K562 (cell line): Measurements from ENCODE around the gene DYNLL1. TPM values are rescaled to one million over a fixed set of nuclear protein-coding genes. Genes with fewer than 3 reads are reported as not detected.

Source experiments
- ADNP ChIP-seq: fragments of 200-800 bp; sonication (Bioruptor generic); IDR thresholded peaks from 2 replicates; pipeline ENCODE4 v1.6.1; 2016; ENCODE audit warnings: missing genetic modification characterization, missing compliant biosample characterization
- BRD9 ChIP-seq: fragments of 450-650 bp; IDR thresholded peaks from 2 replicates; pipeline ENCODE4 v1.6.1; 2018; ENCODE audit warnings: low read depth; ENCODE audit not compliant: partially characterized antibody
- CHAMP1 ChIP-seq: fragments of 450-650 bp; IDR thresholded peaks from 2 replicates; pipeline ENCODE4 v1.6.1; 2016; ENCODE audit warnings: mild to moderate bottlenecking
- ETV5 ChIP-seq: sonication (generic); formaldehyde crosslinking; IDR thresholded peaks from 2 replicates; pipeline ENCODE4 v1.4.0; 2020; ENCODE audit warnings: low read depth, mild to moderate bottlenecking, missing genetic modification reagents
- FOXM1 ChIP-seq, 2 experiments: fragments of 450-650 bp in 1 of 2; sonication (generic) in 1 of 2; formaldehyde crosslinking in 1 of 2; IDR thresholded peaks; 2 replicates each; pipeline versions ENCODE4 v1.6.1 to v1.9.0; 2017 to 2022; ENCODE audit warnings: low read depth in 2 of 2, mild to moderate bottlenecking in 2 of 2, missing genetic modification reagents in 1 of 2, moderate library complexity in 1 of 2
- IRF1 ChIP-seq: sonication (generic); formaldehyde crosslinking; IDR thresholded peaks from 2 replicates; pipeline ENCODE4 v1.8.0; 2022; ENCODE audit warnings: missing genetic modification reagents, mild to moderate bottlenecking, borderline replicate concordance
- KAT2B ChIP-seq: IDR thresholded peaks from one replicate; pipeline ENCODE4 v1.6.1; 2012; ENCODE audit warnings: low read depth, mild to moderate bottlenecking, control low read depth, inconsistent platforms, low read length, moderate library complexity
- LARP7 ChIP-seq: fragments of 450-650 bp; IDR thresholded peaks from 2 replicates; pipeline ENCODE4 v1.6.1; 2016
- PRMT5 ChIP-seq: sonication (generic); formaldehyde crosslinking; IDR thresholded peaks from 2 replicates; pipeline ENCODE4 v1.5.0; 2020; ENCODE audit warnings: missing genetic modification reagents
- SIN3A ChIP-seq, 2 experiments: fragments of 150-350 bp in 1 of 2; IDR thresholded peaks; 2 replicates each; pipeline ENCODE4 v1.6.1; 2011 to 2016; ENCODE audit warnings: borderline replicate concordance in 2 of 2, low read depth in 2 of 2, low read length in 2 of 2, mild to moderate bottlenecking in 2 of 2, moderate library complexity in 2 of 2; ENCODE audit not compliant: control insufficient read depth in 1 of 2
- TFE3 ChIP-seq: fragments of 450-650 bp; formaldehyde crosslinking; IDR thresholded peaks from 2 replicates; pipeline ENCODE4 v1.4.0; 2020; ENCODE audit warnings: mild to moderate bottlenecking, mixed read lengths
- TGIF2 ChIP-seq: sonication (generic); formaldehyde crosslinking; IDR thresholded peaks from 2 replicates; pipeline ENCODE4 v1.8.1; 2022; ENCODE audit warnings: mild to moderate bottlenecking, missing genetic modification reagents, moderate library complexity
- ZFX ChIP-seq: sonication (generic); formaldehyde crosslinking; IDR thresholded peaks from 2 replicates; pipeline ENCODE4 v1.8.0; 2022; ENCODE audit warnings: mild to moderate bottlenecking, missing genetic modification reagents, moderate library complexity
- ZNF134 ChIP-seq: fragments of 250-450 bp; sonication (Bioruptor Pico); conservative IDR thresholded peaks from 2 replicates; pipeline ENCODE4 v1.4.0; 2020
- ZNF184 ChIP-seq: sonication (generic); formaldehyde crosslinking; IDR thresholded peaks from 2 replicates; pipeline ENCODE4 v1.5.0; 2020; ENCODE audit warnings: missing genetic modification reagents
- ZNF277 ChIP-seq: fragments of 250-450 bp; sonication (Bioruptor Pico); IDR thresholded peaks from 2 replicates; pipeline ENCODE4 v1.8.0; 2022; ENCODE audit warnings: inconsistent platforms, mild to moderate bottlenecking, moderate library complexity, borderline replicate concordance
- ZNF316 ChIP-seq: fragments of 450-650 bp; IDR thresholded peaks from 2 replicates; pipeline ENCODE4 v1.6.1; 2016
- ZNF398 ChIP-seq: fragments of 250-450 bp; sonication (Bioruptor Pico); IDR thresholded peaks from 2 replicates; pipeline ENCODE4 v1.8.0; 2021; ENCODE audit warnings: moderate library complexity, mild to moderate bottlenecking, inconsistent platforms
- ZNF79 ChIP-seq: fragments of 250-450 bp; sonication (Bioruptor Pico); IDR thresholded peaks from 2 replicates; pipeline ENCODE4 v1.4.0; 2020; ENCODE audit warnings: low read depth, mild to moderate bottlenecking, moderate library complexity
- polyA plus RNA-seq, 8 experiments: library from polyadenylated mRNA; depleted of rRNA in 4 of 8; stranded (reverse) in 5 of 8; unstranded in 3 of 8; fragments of >200 nt; fragmentation: Nextera tagmentation in 2 of 8; fragmentation: Illumina TruSeq in 1 of 8; extraction: Ambion mirVana in 2 of 8; extraction: Trizol in 1 of 8; gene quantifications; 2 replicates each; pipeline versions ENCODE4 v1.2.1 to v1.2.3, GENCODE V29; 2011 to 2014; ENCODE audit warnings: inconsistent platforms in 1 of 8, missing spikeins in 1 of 8
- total RNA-seq, 7 experiments: library from RNA; depleted of rRNA in 6 of 7; stranded (reverse); fragments of >200 nt in 6 of 7; fragmentation: Illumina TruSeq in 2 of 7; extraction: Trizol in 2 of 7; gene quantifications; 2 replicates each; pipeline versions ENCODE4 v1.2.1 to v1.2.3, GENCODE V29; 2011 to 2021; ENCODE audit warnings: low replicate concordance in 1 of 7

DYNLL1 gene
- total and polyA plus RNA-seq, 9 of the 15 experiments (the other 6 are each of a cell fraction or from before 2014, with no cell fraction given), result 303 to 1,112 (median 468) TPM

- TF ChIP-seq KAT2B (peak; percentile 56), TFE3 (no peak), FOXM1 (IDR thresholded peaks at IDR 0.05; ENCODE audit: low read depth) (0 out of 2 replicates have a peak, but pooled peaks have one; percentile 9), FOXM1 (CRISPR knock-in tag; IDR thresholded peaks at IDR 0.05; ENCODE audit: low read depth) (0 out of 2 replicates have a peak, but pooled peaks have one; percentile 50), ZNF398 (CRISPR knock-in tag) (no peak), ZNF134 (no peak), ETV5 (CRISPR knock-in tag) (peak; percentile 90), SIN3A (IDR thresholded peaks at IDR 0.05; ENCODE audit: borderline replicate concordance in 2 of 2, control insufficient read depth in 1 of 2, low read depth in 2 of 2, low read length in 2 of 2) (no peak), ADNP (tag) (no peak), PRMT5 (CRISPR knock-in tag) (no peak), CHAMP1 (no peak), TGIF2 (no peak), BRD9 (no peak), LARP7 (no peak), ZFX (CRISPR knock-in tag) (peak; percentile 94), ZNF277 (CRISPR knock-in tag) (no peak), IRF1 (CRISPR knock-in tag) (no peak), ZNF316 (0 out of 2 replicates have a peak, but pooled peaks have one; percentile 29), ZNF79 (CRISPR knock-in tag) (no peak), ZNF184 (CRISPR knock-in tag) (no peak)
Measured at GRCh38 chr12:120469450-120470149, 26.3 kb upstream of the DYNLL1 start, which contains the start of gene SRSF9 (continued).
